Gastroesophageal sphincter (tissue), 4 donors: ENCODE results near the gene PLCL1. TPM values are rescaled to one million over a fixed set of nuclear protein-coding genes. Genes with fewer than 3 reads are reported as not detected.

ENCODE experiments used
- ATAC-seq: fragments of 150-250 bp; one replicate; pipeline ENCODE4 v1.9.1; 2016; ENCODE audit warnings: mild to moderate bottlenecking, moderate library complexity
- H3K27ac ChIP-seq, 4 donors: fragments of 200-600 bp; sonication (generic) in 3 of 4; 1 replicate in 3 of 4; 2 replicates in 1 of 4; pipeline ENCODE4 v1.5.1; 2016 to 2019
- H3K27me3 ChIP-seq: fragments of 200-600 bp; sonication (generic); one replicate; pipeline ENCODE4 v1.5.1; 2019
- H3K36me3 ChIP-seq, 2 donors: fragments of 200-600 bp; sonication (generic); one replicate each; pipeline ENCODE4 v1.5.1; 2019; ENCODE audit warnings: control low read depth in 1 of 2
- H3K4me1 ChIP-seq, 3 donors: fragments of 200-600 bp; sonication (generic); 1 replicate in 2 of 3; 2 replicates in 1 of 3; pipeline ENCODE4 v1.5.1; 2016 to 2019; ENCODE audit warnings: control low read depth in 2 of 3
- H3K4me3 ChIP-seq, 2 donors: fragments of 200-600 bp; sonication (generic); one replicate each; pipeline ENCODE4 v1.5.1; 2019; ENCODE audit warnings: mild to moderate bottlenecking in 1 of 2, moderate library complexity in 1 of 2
- H3K9me3 ChIP-seq, 3 donors: fragments of 200-600 bp; sonication (generic); one replicate each; pipeline ENCODE4 v1.5.1; 2017 to 2019; ENCODE audit warnings: control low read depth in 2 of 3
- EP300 ChIP-seq: sonication (generic); formaldehyde crosslinking; IDR thresholded peaks from one replicate; pipeline ENCODE4 v1.6.1; 2017; ENCODE audit warnings: antibody characterized with exemption, mild to moderate bottlenecking
- POLR2A ChIP-seq, 2 donors: fragments of 450-650 bp; IDR thresholded peaks; one replicate each; pipeline ENCODE4 v1.6.1; 2017; ENCODE audit warnings: antibody characterized with exemption in 2 of 2, mild to moderate bottlenecking in 2 of 2, moderate library complexity in 1 of 2
- POLR2AphosphoS5 ChIP-seq: sonication (generic); formaldehyde crosslinking; IDR thresholded peaks from one replicate; pipeline ENCODE4 v1.6.1; 2017; ENCODE audit warnings: antibody characterized with exemption
- WGBS, 2 donors: methylation state at CpG; one replicate each; pipeline ENCODE4 v1.1.5; 2018; ENCODE audit warnings: low coverage in 1 of 2; 5-methylcytosine and 5-hydroxymethylcytosine counted together
- total RNA-seq, 4 donors: library from RNA; depleted of rRNA; stranded (reverse); fragments of >200 nt; gene quantifications; one replicate each; pipeline ENCODE4 v1.1.0, GENCODE V29; 2016
- TF ChIP-seq, protein P1 (sequence below), 4 experiments: fragments of 200-600 bp in 2 of 4; fragments of 450-650 bp in 2 of 4; sonication (generic) in 1 of 4; IDR thresholded peaks; one replicate each; pipeline ENCODE4 v1.5.1; 2017 to 2019; ENCODE audit warnings: antibody characterized with exemption in 4 of 4, mild to moderate bottlenecking in 2 of 4, moderate library complexity in 2 of 4

The PLCL1 gene
- total RNA-seq, 4 donors from 2014 or later = 23.4 to 89.2 (median 47.4) TPM

DNA sequence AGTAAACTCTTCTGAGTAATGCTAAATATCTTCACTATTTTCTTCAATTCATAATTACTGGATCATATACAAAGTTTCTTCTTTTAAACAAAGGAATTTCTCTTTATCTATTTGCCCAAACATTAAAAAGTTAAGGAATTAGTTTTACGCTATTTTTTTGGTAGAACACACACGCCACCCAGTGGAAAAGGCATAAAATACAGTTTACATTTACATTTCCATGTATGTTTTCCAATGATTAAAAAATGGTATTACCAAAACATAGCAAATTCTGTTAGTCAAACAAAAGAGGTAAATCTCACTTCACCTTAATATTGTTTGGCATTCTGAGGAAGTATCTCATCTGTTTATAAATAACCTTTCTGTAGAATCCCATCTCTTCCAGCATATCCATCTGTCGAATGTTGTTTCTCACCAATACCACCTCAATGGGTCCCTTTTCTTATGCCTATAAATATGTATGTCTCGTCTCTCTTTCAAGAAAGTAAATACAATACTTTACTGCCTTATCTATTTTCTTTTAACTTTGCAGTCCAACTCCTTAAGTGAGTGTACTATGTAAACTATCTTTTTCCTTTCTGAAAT lies 26.5 kb upstream of the PLCL1 start:
- TF ChIP-seq POLR2A (IDR thresholded peaks at IDR 0.05) = no peak
- TF ChIP-seq, protein P1, sequence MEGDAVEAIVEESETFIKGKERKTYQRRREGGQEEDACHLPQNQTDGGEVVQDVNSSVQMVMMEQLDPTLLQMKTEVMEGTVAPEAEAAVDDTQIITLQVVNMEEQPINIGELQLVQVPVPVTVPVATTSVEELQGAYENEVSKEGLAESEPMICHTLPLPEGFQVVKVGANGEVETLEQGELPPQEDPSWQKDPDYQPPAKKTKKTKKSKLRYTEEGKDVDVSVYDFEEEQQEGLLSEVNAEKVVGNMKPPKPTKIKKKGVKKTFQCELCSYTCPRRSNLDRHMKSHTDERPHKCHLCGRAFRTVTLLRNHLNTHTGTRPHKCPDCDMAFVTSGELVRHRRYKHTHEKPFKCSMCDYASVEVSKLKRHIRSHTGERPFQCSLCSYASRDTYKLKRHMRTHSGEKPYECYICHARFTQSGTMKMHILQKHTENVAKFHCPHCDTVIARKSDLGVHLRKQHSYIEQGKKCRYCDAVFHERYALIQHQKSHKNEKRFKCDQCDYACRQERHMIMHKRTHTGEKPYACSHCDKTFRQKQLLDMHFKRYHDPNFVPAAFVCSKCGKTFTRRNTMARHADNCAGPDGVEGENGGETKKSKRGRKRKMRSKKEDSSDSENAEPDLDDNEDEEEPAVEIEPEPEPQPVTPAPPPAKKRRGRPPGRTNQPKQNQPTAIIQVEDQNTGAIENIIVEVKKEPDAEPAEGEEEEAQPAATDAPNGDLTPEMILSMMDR (IDR thresholded peaks at IDR 0.05) = peak; percentile 46 to 70 (median 66)
- Histone ChIP-seq H3K27ac (no peak overlapping the region), H3K4me1 (no peaks in the 10 kb centered on the region), H3K9me3 (no peaks in the 10 kb centered on the region), H3K36me3 (no peaks in the 10 kb centered on the region), H3K4me3 (no peak overlapping the region), H3K27me3 (no peaks in the 10 kb centered on the region)
- no peak for ATAC-seq
- 22 to 28% methylated on average over 4 of the region's 4 CpGs for WGBS, 2 donors

DNA sequence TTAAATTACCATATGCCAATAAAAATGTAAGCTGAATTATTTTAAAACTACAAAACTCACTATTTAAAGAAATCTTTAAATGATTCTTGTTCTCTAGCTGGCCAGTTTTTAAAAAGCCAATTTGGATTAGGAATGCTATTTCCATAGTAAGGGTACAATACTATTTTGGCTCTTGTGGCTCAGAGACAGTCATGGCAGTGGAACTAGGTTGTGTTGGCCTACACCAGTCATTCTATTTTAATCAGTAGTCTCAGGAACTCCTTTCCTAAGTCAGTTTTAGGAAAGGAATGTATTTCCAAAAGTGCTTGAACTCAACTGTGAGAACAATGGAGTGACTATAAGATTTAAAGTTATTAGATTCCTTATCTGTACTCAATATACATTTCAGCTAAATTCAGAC lies 25.1 kb upstream of the PLCL1 start:
- TF ChIP-seq, protein P1 (IDR thresholded peaks at IDR 0.05) = no peak
- TF ChIP-seq POLR2A (IDR thresholded peaks at IDR 0.05) (no peak), POLR2AphosphoS5 (no peak), EP300 (no peak)
- no peaks in the 10 kb centered on the region for H3K4me1 ChIP-seq
- H3K9me3 ChIP-seq = no peaks in the 10 kb centered on the region
- no peak overlapping the region for H3K4me3 ChIP-seq
- no peak for ATAC-seq
- no peaks in the 10 kb centered on the region for H3K27me3 ChIP-seq
- H3K27ac ChIP-seq = no peak overlapping the region
- no peaks in the 10 kb centered on the region for H3K36me3 ChIP-seq

DNA sequence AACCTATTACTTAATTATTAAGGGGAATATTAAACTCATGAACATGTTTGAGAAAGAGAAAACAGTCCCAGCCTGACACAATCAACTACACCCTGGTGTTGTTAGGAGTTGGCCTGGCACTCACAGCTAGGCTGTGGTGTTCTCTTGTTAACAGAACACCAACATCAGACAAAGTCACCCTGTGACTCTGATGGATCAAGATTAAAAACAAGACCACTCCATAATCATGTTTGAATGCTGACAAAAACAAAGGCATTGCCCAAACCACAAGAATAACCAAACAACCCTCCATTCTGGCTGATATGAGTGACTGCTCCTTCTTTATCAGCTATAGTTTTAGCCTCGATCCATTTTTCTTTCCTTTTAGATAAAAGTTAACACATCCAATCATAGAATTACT lies 22.3 kb upstream of the PLCL1 start:
- no peak overlapping the region for H3K27ac ChIP-seq

DNA sequence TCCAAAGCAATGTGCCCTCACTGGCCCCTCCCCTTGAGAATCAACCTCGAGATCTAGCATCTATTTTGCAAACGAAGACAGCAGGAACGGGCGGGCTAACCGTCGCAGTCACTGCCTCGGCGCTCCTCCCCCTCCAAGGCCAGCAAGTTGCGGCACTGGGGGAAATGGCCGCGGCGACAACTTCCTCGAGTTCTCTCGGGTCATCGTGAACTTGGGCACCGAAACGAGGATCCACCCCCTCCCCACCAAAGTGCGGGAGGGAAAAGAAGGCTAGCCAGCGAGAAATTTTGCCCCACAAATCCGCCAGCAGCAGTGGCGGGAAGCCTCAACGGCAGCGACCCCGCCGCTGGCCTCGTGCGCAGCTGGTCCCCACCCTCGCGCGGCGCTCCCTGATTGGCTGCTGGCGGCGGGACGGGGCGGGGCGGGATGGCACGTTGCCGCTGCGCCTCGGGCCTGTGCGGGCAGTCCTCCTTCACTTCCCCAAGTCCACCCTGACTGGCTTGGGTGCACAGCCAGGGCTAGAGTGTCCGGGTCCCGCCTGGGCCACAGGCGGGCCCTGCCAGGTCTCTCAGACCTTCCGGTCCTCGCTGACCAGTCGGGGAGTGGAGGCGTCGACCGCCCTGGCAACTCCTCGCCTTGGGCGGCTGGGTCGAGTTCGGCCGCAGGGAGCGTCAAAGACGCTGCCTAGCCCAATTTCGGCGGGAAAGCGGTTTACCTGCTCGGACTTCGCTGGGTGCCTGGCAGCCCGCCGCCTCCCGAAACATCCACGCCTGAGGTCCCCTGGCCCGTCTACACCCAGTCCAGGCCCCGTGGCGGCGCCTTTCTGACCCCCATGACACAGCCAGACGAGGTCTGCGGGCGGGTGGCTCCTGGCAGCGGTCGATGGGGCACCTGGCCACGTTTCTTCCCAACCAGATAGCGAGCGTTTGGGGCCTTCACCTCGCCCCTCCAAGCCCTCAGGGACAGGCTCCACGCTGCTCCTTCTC lies 19.1 kb upstream of the PLCL1 start, which contains the start of gene BOLL:
BOLL (minus strand) TSS at position 364 of the 986 bp plus-strand sequence. CDS start 3,469 bp downstream, outside the sequence.
- peaks cover 0 to 13% (median 5%) of the 10 kb centered on the region in 3 donors for H3K4me1 ChIP-seq
- peak within 1 kb of the TSS; percentile 1 to 45 for H3K4me3 ChIP-seq
- TF ChIP-seq, protein P1 (IDR thresholded peaks at IDR 0.05) = no peak
- TF ChIP-seq POLR2AphosphoS5 (no peak), EP300 (no peak)
- no peaks in the 10 kb centered on the region for H3K36me3 ChIP-seq
- WGBS, 2 donors = 97% methylated on average over 19 of the region's 80 CpGs; no CpG with 5 or more reads in 1 of the 2 donors
- no peak within 1 kb of the TSS for H3K27ac ChIP-seq
- no peak for ATAC-seq
- peaks cover 41% of the 10 kb centered on the region for H3K27me3 ChIP-seq
- no peaks in the 10 kb centered on the region for H3K9me3 ChIP-seq

More for the DNA sequence above, 22.3 kb upstream of the PLCL1 start:
- no peaks in the 10 kb centered on the region for H3K36me3 ChIP-seq
- ATAC-seq = no peak
- no peak overlapping the region for H3K4me3 ChIP-seq
- H3K4me1 ChIP-seq = peaks cover 0 to 13% (median 5%) of the 10 kb centered on the region in 3 donors
- H3K27me3 ChIP-seq = peaks cover 29% of the 10 kb centered on the region
- no peaks in the 10 kb centered on the region for H3K9me3 ChIP-seq
- TF ChIP-seq POLR2A (IDR thresholded peaks at IDR 0.05) (no peak), EP300 (no peak), POLR2AphosphoS5 (no peak)
- TF ChIP-seq, protein P1 (IDR thresholded peaks at IDR 0.05) = no peak
- WGBS, 2 donors = 50 to 88% methylated on average over 1 of the region's 1 CpG
